Measurements from ENCODE around the gene FAM114A2.

FAM114A2 gene

GRCh38 chr5:153981905-153982605 lies 56.7 kb downstream of the FAM114A2 start:
- no peak for DNase-seq

- no peak for DNase-seq
Observed at GRCh38 chr5:153979028-153979783, 59.5 kb downstream of the FAM114A2 start.

- DNase-seq = no peak
Observed at GRCh38 chr5:153974813-153975163, 63.9 kb downstream of the FAM114A2 start.

- DNase-seq = peak; percentile 53
Observed at GRCh38 chr5:153974131-153974812, 64.4 kb downstream of the FAM114A2 start.

- no peak for DNase-seq
Observed at GRCh38 chr5:153972240-153972639, 66.5 kb downstream of the FAM114A2 start.

GRCh38 chr5:153970496-153970895 lies 68.2 kb downstream of the FAM114A2 start:
- DNase-seq = no peak

- no peak for DNase-seq
Observed at GRCh38 chr5:153969563-153969895, 69.2 kb downstream of the FAM114A2 start.

GRCh38 chr5:153968761-153969562 lies 69.7 kb downstream of the FAM114A2 start:
- DNase-seq = no peak

- DNase-seq = peak; percentile 71
Observed at GRCh38 chr5:153964880-153965645, 73.6 kb downstream of the FAM114A2 start.

- DNase-seq = no peak
Observed at GRCh38 chr5:153964191-153964879, 74.4 kb downstream of the FAM114A2 start.

GRCh38 chr5:153960269-153961215 lies 78.2 kb downstream of the FAM114A2 start:
- DNase-seq = peak; percentile 53

- DNase-seq = peak; percentile 94
Observed at GRCh38 chr5:153959134-153959957, 79.4 kb downstream of the FAM114A2 start.

- DNase-seq = no peak
Observed at GRCh38 chr5:153957205-153957604, 81.5 kb downstream of the FAM114A2 start.

- no peak for DNase-seq
Observed at GRCh38 chr5:153953411-153953810, 85.3 kb downstream of the FAM114A2 start.

GRCh38 chr5:153952893-153953292 lies 85.8 kb downstream of the FAM114A2 start:
- peak; percentile 40 for DNase-seq

- no peak for DNase-seq
Observed at GRCh38 chr5:153952057-153952456, 86.7 kb downstream of the FAM114A2 start.

GRCh38 chr5:153941265-153941664 lies 97.4 kb downstream of the FAM114A2 start:
- no peak for DNase-seq

Data from EL (cell line).